GM21423 (cell line): ENCODE results near the gene IFT81.
"Not testable (repeated sequence)": the region's sequence is repeated elsewhere in the genome, so short reads cannot be mapped to it uniquely, and the experiment has no call there.

Experiments used
- ATAC-seq: cut with Tn5 transposase; IDR thresholded peaks from one replicate; pipeline ENCODE4 v1.9.1; 2021; ENCODE audit warnings: mild to moderate bottlenecking, moderate library complexity; ENCODE audit not compliant: unreplicated experiment

The IFT81 gene

DNA sequence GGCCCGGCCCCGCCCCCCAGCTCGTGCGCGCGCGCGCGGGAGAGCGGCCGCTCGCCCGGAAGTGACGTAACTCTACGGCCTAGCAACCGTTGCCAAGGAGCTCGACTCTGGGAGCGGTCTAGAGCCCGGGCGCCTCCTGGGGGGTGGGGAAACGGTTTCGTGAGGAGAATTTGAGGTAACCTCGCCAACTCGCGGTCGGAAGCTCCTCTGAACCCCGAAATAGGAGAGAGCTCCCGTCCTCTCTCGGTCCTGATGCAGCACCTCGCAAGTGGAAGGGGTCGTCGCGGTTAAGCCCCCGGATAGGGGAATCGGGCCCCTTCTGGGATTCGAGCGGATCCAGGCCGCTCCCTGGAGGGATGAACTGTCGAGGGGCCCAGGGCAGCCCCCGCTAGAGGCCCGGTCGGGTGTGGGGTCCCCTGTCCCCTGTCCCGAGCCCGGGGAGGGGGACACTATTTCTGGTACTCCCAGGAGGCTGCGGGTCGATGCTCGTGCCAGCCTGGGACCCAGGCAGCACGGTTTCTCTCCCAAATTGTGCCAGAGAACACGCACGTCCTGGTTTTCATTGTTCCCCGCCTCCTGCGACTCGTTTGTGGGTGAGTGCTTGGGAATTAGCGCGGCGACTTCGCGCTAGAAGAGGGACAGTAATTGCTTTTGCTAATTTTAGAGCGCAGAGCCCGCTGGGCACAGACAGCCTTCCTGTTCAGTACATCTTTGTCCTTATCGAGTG lies at the start of gene IFT81:
Gene IFT81 (plus strand): TSS at position 89 of the 727 bp plus-strand sequence. CDS start 3,024 bp downstream, outside the sequence.
- ATAC-seq, result peak; percentile 88

DNA sequence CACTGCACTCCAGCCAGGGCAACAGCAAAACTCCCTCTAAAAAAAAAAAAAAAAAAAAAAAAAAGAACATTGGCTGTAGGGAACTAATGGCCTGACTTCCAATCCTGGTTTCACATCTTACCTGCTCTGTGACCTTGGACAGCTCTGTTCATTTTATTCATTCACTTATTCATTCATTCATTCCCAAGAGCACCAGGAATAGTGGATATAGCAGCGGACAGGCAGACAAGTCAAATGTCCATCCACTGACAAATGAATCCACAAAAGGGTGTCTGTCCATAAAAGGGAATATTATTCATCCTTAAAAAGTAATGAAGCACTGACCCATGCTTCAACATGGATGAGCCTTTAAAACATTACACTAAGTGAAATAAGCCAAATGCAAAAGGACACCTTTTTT lies 48.3 kb upstream of the IFT81 start:
- ATAC-seq, result no peak

GRCh38 chr12:110077800-110078199 lies 46.4 kb upstream of the IFT81 start:
- ATAC-seq, result no peak

DNA sequence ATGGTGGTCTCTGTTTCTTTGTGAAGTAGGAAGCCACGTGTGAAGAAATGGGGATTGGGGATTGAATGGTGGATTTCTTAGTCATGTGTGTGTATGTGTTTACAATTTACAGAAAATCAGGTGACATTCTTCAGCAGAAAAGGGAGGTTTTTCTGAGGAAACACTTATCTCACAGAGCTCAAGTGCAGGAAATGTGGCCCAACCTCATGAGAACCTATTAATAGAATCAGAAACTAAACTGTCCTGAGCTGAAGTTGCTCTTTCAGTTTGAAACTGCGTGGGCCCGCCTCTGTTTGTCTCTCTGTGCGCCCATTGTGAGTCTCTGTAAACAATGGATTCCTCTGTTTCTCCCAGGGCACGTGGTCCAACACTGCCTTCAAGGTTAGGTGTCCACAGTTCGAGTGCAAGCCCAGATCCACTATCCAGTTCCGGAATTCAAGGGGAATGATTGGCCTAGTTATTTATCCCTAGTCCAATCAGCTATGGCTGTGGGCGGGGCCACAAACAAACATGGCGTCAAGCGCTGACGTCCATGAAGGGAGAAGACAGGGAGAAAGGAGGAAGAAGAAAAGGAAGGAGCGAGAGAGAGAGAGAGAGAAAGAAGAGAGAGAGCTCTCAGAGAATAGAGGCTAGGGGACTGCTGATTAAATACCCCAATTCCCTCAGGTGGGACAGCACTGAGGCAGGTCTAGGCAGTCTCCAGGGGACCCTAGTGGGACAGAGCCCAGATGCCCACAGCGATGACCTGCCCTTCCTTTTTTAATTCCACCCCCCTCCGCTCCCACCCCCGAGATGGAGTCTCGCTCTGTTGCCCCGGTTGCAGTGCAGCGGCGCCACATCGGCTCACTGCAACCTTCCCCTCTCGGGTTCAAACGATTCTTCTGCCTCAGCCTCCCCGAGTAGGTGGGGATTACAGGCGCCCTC lies 44.4 kb upstream of the IFT81 start:
- peak; percentile 81 for ATAC-seq

DNA sequence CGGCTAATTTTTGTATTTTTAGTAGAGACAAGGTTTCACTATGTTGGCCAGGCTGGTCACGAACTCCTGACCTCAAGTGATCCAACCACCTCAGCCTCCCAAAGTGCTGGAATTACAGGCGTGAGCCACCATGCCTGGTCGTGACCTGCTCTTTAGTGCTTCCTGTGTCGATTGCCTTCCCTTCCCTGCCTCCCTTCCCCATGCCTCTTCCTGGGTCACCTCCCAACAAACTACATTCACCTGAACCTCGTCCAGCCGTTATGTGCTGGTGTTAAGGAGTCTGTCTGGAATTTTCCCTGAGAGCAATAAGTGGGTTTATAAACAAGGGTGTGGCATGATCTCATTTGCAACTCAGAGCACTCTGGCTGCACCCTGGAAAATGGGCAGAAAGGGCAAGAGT lies 43.7 kb upstream of the IFT81 start:
- no peak for ATAC-seq

GRCh38 chr12:110084314-110085015 lies 39.7 kb upstream of the IFT81 start:
- no peak for ATAC-seq

- not testable (repeated sequence) for ATAC-seq
Observed at GRCh38 chr12:110088216-110088615, 35.9 kb upstream of the IFT81 start.

GRCh38 chr12:110088936-110089335 lies 35.2 kb upstream of the IFT81 start:
- ATAC-seq, result no peak

DNA sequence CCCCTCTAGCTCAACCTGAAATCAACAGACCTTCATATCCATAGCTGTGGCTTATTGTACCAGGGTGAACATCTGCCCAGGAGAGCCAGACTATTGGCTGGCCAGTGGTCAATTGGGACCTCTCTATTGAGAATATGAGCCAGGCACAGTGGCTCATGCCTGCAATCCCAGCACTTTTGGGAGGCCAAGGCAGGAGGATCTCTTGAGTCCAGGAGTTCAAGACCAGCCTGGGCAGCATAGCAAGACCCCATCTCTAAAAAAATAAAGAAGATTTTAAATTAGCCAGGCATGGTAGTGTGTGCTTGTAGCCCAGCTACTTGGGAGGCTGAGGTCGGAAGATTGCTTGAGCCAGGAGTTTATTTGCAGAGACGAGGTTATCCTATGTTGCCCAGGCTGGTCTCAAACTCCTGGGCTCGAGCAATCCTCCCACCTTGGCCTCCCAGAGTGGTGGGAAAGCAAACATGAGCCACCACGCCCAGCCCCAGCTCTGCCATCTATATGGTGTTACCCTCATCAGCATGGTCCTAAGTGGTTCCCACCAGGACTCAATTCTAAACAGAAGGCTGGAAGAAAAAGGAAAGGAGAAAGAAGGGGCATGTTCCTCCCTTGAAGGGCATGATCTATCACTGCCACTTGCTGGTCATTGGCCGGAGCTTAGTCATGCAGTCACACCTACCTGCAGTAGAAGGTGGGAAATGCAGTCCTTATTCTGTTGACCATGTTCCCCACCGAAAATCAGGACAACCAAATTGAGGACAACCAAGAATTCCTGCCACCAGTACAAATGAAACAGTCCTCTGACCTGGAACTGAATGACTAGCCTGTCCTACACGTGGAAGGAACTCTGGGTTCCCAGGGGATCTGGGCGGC lies 33.7 kb upstream of the IFT81 start:
- no peak for ATAC-seq

DNA sequence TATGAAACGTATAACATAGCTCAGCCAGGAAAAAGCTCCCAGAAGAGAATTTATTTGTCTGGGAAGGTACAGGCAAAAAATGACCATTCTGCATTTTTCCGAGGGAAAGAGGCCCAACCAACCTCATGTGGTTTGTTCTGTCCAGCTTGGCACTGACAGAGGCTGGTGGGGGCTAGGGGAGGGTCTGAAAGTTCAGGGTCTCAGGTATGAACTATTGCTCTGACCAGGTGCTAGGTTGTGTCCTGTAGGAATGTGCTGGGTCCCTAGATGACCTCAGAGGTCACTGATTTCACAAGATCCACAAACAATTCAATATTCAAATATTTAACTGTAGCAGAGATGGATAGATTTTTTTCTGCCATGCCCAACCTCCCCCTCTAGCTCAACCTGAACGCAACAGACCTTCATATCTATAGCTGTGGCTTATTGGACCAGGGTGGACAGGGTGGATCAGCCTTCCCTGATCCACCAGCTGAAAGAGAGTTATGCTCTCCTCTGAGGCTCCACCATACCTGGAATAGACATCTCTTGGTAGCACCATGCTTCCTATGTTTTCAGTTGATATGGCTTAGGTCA lies 32.9 kb upstream of the IFT81 start:
- no peak for ATAC-seq

DNA sequence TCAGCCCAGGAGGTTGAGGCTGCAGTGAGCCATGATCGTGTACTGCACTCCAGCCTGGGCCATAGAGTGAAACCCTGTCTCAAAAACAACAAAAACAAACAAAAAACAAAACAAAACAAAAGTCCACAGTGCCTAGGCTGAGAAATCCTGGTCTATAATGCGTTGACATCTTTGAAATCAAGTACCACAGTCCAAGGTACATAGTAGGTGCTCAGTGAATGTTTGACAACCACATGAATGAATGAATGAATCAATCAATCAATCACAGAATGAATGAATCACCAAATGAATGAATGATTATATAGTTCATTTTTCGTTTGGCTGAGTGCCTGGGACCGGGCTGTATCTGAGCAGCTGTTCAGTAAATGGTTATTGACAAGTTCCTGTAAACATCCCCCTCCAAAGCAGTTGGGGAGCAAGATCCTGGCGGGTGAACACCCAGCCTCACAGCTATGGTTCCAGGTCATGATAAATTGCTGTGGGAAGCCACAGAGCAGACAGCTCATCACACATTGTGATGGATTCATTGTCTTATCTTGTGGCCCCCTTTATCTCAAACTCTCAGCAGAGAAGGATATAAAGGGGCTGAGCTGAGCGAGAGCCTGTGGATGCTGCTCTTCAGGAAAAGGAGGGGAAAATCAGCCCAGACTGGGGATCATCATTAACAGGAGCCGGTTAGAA lies 30.4 kb upstream of the IFT81 start:
- no peak for ATAC-seq

DNA sequence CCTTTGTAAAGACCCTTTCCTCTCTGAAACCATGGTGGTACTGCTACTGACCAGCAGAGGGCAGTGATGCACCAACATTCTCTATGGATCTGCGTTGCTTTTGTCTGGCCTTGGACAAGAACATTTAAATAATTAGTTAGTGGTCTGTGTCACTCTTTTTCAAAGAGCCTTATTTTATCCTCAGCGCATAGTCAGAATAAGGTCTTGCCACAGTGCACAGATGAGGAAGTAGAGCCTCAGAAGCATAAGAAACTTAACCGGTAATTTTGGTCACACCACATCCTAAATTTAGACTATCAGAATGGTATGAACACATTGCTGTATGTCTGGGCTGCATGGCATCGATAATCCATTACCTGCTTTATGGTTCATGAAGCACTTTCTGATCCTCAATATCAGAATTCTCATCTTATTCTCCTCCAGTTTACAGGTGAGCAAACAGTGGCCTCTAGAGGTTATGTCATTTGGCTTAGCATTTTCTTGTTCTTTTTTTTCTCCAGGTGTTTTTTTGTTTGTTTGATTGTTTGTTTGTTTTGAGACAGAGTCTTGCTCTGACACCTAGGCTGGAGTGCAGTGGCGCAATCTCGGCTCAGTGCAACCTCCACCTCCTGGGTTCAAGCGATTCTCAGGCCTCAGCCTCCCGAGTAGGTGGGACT lies 23.7 kb upstream of the IFT81 start:
- ATAC-seq, result peak; percentile 89

GRCh38 chr12:110102255-110102654 lies 21.9 kb upstream of the IFT81 start:
- ATAC-seq, result no peak

DNA sequence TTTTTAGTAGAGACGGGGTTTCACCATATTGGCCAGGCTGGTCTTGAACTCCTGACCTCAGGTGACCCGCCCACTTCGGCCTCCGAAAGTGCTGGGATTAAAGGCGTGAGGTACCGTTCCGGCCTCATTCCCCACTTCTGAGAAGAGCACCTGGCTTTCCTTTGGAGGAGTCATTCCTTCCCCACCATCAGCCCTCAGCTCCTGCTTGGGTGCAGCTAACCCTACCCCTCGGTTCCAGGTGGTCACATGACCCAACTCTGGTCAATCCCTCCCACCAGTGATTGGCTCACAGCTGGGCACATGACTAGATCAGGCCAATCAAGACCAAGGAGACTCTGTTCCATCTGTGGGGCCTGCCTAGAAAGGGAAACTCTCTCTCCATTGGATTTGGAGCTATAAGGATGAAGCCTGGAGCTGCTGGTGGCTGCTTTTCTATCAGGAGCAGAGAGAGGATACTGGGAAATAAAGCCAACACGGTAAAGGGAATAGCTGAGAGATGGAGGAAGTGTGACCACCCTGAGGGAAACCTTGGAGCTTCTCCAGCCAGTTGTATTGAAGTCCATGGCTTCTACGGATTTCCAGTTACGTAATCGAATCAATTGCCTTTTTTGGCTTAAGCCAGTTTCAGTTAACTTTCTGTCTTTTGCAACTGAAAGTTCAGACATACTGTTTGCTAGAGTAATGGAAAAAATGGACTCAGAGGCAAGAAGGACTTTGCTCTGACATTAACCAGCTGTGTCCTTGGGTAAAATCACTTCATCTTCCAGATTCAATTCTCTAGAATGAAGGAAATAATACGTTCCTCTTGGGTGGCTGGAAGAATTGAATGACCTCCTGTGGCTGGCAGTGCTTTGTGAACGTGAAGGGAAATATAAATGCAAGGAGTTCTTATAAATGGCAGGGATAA lies 19.7 kb upstream of the IFT81 start:
- ATAC-seq, result no peak

DNA sequence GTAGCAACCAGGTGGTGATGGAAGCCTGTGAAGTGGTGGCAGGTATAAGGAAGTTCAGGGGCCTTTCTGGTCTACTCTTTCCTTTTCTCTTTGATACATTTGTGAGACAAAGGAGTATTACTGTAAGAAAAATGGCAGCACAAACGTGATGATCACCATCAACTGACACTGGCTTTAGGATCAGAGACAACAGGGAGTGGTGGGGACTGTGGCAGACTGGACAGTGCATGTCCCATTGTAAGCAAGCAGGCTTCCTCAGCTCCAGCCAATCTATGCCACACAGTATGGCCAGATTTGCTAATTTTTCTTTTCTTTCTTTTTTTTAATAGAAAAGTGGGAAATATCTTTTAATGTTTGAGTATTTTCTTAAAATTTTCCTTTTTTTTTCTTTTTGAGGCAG lies 19.0 kb upstream of the IFT81 start:
- no peak for ATAC-seq

- ATAC-seq, result no peak
Observed at GRCh38 chr12:110105986-110106385, 18.2 kb upstream of the IFT81 start.

DNA sequence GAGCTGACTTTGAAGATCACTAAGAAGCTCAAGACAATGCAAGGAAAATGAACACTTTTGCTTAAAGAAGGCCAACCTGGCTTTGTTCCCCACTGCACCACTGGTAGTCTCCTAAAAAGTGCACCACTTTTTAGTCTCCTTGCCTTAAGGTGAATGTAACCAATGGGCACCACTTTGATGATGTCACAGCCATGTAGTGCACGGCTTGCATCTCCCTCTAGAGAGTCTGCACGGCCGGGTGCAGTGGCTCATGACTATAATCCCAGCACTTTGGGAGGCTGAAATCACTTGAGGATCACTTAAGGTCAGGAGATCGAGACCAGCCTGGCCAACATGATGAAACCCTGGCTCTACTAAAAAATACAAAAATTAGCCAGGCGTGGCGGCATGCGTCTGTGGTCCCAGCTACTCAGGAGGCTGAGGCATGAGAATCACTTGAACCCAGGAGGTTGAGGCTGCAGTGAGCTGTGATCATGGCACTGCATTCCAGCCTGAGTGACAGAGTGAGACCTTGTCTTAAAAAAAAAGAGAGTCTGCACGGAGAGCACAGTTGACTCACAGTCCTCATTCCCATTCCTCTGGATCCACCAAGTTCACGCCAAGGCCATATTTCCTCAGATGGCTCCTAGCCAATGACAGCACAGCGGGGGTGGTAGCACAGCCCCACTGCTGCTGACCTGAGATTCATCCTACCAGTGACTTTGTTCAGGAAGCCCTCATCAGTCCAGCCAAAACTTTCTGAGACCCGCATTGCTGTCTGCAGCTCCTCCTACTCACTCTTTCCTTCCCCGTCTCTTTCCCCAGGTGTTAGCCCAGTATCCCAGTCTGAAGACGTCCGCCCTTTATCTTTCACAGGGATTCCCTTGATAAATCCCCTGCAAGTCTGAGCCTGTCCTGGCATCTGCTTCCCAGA lies 16.5 kb upstream of the IFT81 start:
- no peak for ATAC-seq
